ENCODE data around the gene SLC66A3.

SLC66A3 gene

GRCh38 chr2:11187731-11188130 is 32.5 kb downstream of the SLC66A3 start:
- TF ChIP-seq CTCF (IDR thresholded peaks at IDR 0.05), result no peak
- no peak for TF ChIP-seq ZFX (IDR thresholded peaks at IDR 0.05; ENCODE audit: borderline replicate concordance)
- no peak overlapping the region for H3K27ac ChIP-seq

GRCh38 chr2:11196246-11196645 is 41.0 kb downstream of the SLC66A3 start:
- TF ChIP-seq ZFX (IDR thresholded peaks at IDR 0.05; ENCODE audit: borderline replicate concordance) (no peak), CTCF (IDR thresholded peaks at IDR 0.05) (no peak)

GRCh38 chr2:11200651-11201050 is 45.4 kb downstream of the SLC66A3 start:
- H3K27ac ChIP-seq, result no peak overlapping the region
- TF ChIP-seq CTCF (IDR thresholded peaks at IDR 0.05) (no peak), ZFX (IDR thresholded peaks at IDR 0.05; ENCODE audit: borderline replicate concordance) (no peak)

More at GRCh38 chr2:11196246-11196645, 41.0 kb downstream of the SLC66A3 start:
- no peak overlapping the region for H3K27ac ChIP-seq

- H3K27ac ChIP-seq, result no peak overlapping the region
- no peak for TF ChIP-seq CTCF (IDR thresholded peaks at IDR 0.05)
Measured at GRCh38 chr2:11201969-11202368, 46.7 kb downstream of the SLC66A3 start.

GRCh38 chr2:11203480-11203879 is 48.2 kb downstream of the SLC66A3 start:
- TF ChIP-seq ZFX (IDR thresholded peaks at IDR 0.05; ENCODE audit: borderline replicate concordance) (no peak), CTCF (IDR thresholded peaks at IDR 0.05) (no peak)
- no peak overlapping the region for H3K27ac ChIP-seq

GRCh38 chr2:11208083-11208482 is 52.8 kb downstream of the SLC66A3 start:
- TF ChIP-seq ZFX (IDR thresholded peaks at IDR 0.05; ENCODE audit: borderline replicate concordance) (no peak), CTCF (IDR thresholded peaks at IDR 0.05) (no peak)
- no peak overlapping the region for H3K27ac ChIP-seq

GRCh38 chr2:11212645-11213044 is 57.4 kb downstream of the SLC66A3 start:
- TF ChIP-seq ZFX (IDR thresholded peaks at IDR 0.05; ENCODE audit: borderline replicate concordance), result no peak
- no peak for TF ChIP-seq CTCF (IDR thresholded peaks at IDR 0.05)
- no peak overlapping the region for H3K27ac ChIP-seq
